HepG2 (cell line): ENCODE results near the gene LNPK. TPM values are rescaled to one million over a fixed set of nuclear protein-coding genes. Genes with fewer than 3 reads are reported as not detected.

Source experiments
- ATAC-seq: fragments of 200-7000 bp; cut with Tn5 transposase; 3 replicates; pipeline ENCODE4 v1.9.1; 2020; ENCODE audit warnings: mild to moderate bottlenecking, moderate library complexity
- BruUV-seq: library from RNA; stranded (reverse); fragments of 400-500 nt; replicated peaks from 2 replicates; lab custom pipeline; 2021; lab: Mats Ljungman, UMichigan
- CTCF ChIA-PET: fragments of 300-600 bp; formaldehyde crosslinking; extraction: SDS; loops from one replicate; lab custom pipeline; 2021; ENCODE audit warnings: low total read pairs, inconsistent platforms, low intra/inter-chr PET ratio; lab: Yijun Ruan, JAX
- POLR2A ChIA-PET: fragments of 350-600 bp; sonication (Branson Sonifier 250); formaldehyde crosslinking; loops from one replicate; lab custom pipeline; 2020; ENCODE audit warnings: antibody characterized with exemption, inconsistent platforms; lab: Yijun Ruan, JAX
- DNase-seq: peaks from one replicate; pipeline ENCODE4 v3.0.0-alpha.2; 2015; ENCODE audit warnings: low spot score
- FAIRE-seq: peaks from 3 replicates; lab custom pipeline; 2011; peaks lifted over from hg19 to GRCh38; lab: Jason Lieb, UNC
- H2AFZ ChIP-seq: one replicate; pipeline ENCODE4 v1.6.1; 2011; ENCODE audit warnings: low read length, inconsistent platforms
- H3K27ac ChIP-seq: fragments of 300-600 bp; 3 replicates; pipeline ENCODE4 v1.8.0; 2011; ENCODE audit warnings: mixed run types, mild to moderate bottlenecking, mixed read lengths, low read length, inconsistent platforms; ENCODE audit not compliant: insufficient read depth; ENCODE audit errors: extremely low read length
- H3K27me3 ChIP-seq, 2 experiments: fragments of 200-600 bp in 1 of 2; 2 replicates in 1 of 2; 3 replicates in 1 of 2; pipeline versions ENCODE4 v1.6.0 to v1.8.0; 2011; ENCODE audit warnings: low read length in 2 of 2, mild to moderate bottlenecking in 2 of 2, moderate library complexity in 2 of 2, inconsistent platforms in 1 of 2; ENCODE audit not compliant: insufficient read depth in 2 of 2, control insufficient read depth in 1 of 2
- H3K36me3 ChIP-seq, 2 experiments: fragments of 200-600 bp in 1 of 2; replicated peaks in 1 of 2; 2 replicates in 1 of 2; 3 replicates in 1 of 2; pipeline versions ENCODE4 v1.5.1 to v1.8.0; 2011; ENCODE audit warnings: low read length in 2 of 2, inconsistent platforms in 1 of 2; ENCODE audit not compliant: insufficient read depth in 2 of 2, control insufficient read depth in 1 of 2
- H3K4me1 ChIP-seq: 2 replicates; pipeline ENCODE4 v1.5.1; 2012; ENCODE audit warnings: low read length, inconsistent platforms; ENCODE audit not compliant: insufficient read depth
- H3K4me2 ChIP-seq: 2 replicates; pipeline ENCODE4 v1.6.0; 2011; ENCODE audit warnings: low read depth, low read length, inconsistent platforms
- H3K4me3 ChIP-seq, 3 experiments: fragments of 200-600 bp in 1 of 3; sonication (generic), shearing (Covaris generic) in 1 of 3; replicated peaks in 1 of 3; 2 replicates each; pipeline ENCODE4 v1.5.1; 2011 to 2016; ENCODE audit warnings: low read length in 3 of 3, inconsistent platforms in 2 of 3, low read depth in 2 of 3, mild to moderate bottlenecking in 2 of 3, control low read depth in 1 of 3, mixed read lengths in 1 of 3; ENCODE audit not compliant: insufficient read depth in 1 of 3
- H3K79me2 ChIP-seq: one replicate; pipeline ENCODE4 v1.6.1; 2011; ENCODE audit warnings: low read length, inconsistent platforms; ENCODE audit not compliant: insufficient read depth
- H3K9ac ChIP-seq: 2 replicates; pipeline ENCODE4 v1.6.0; 2011; ENCODE audit warnings: mild to moderate bottlenecking, low read depth, low read length, inconsistent platforms; ENCODE audit not compliant: insufficient read depth
- H3K9me3 ChIP-seq: 2 replicates; pipeline ENCODE4 v1.5.1; 2012; ENCODE audit warnings: mild to moderate bottlenecking, low read length
- H4K20me1 ChIP-seq: 2 replicates; pipeline ENCODE4 v1.6.0; 2011; ENCODE audit warnings: inconsistent platforms, mild to moderate bottlenecking, low read length, moderate library complexity; ENCODE audit not compliant: insufficient read depth
- JUN ChIP-seq: sonication (generic); formaldehyde crosslinking; IDR thresholded peaks from 2 replicates; pipeline ENCODE4 v1.4.0; 2020; ENCODE audit warnings: mild to moderate bottlenecking, missing genetic modification reagents
- MATR3 ChIP-seq: sonication (generic); formaldehyde crosslinking; IDR thresholded peaks from 2 replicates; pipeline ENCODE4 v1.4.0; 2020; ENCODE audit warnings: missing genetic modification reagents
- MTF1 ChIP-seq: sonication (generic); formaldehyde crosslinking; IDR thresholded peaks from 2 replicates; pipeline ENCODE4 v1.5.0; 2020; ENCODE audit warnings: missing genetic modification reagents
- TAF15 ChIP-seq: fragments of 200-400 bp; formaldehyde crosslinking; IDR thresholded peaks from one replicate; pipeline ENCODE4 v1.6.1; 2018; ENCODE audit warnings: mild to moderate bottlenecking, low read depth, low read length; ENCODE audit not compliant: poor library complexity, severe bottlenecking
- ZFP36L1 ChIP-seq: sonication (generic); formaldehyde crosslinking; IDR thresholded peaks from 2 replicates; pipeline ENCODE4 v1.8.0; 2022; ENCODE audit warnings: mild to moderate bottlenecking, missing genetic modification reagents, moderate library complexity
- ZNF10 ChIP-seq: sonication (generic); formaldehyde crosslinking; IDR thresholded peaks from 2 replicates; pipeline ENCODE4 v1.4.0; 2020; ENCODE audit warnings: mild to moderate bottlenecking, low read depth, missing genetic modification reagents, borderline replicate concordance
- ZNF235 ChIP-seq: sonication (generic); formaldehyde crosslinking; IDR thresholded peaks from 2 replicates; pipeline ENCODE4 v1.8.1; 2023; ENCODE audit warnings: mild to moderate bottlenecking, missing genetic modification reagents, borderline replicate concordance
- ZNF260 ChIP-seq: sonication (generic); formaldehyde crosslinking; IDR thresholded peaks from 2 replicates; pipeline ENCODE4 v1.4.0; 2020; ENCODE audit warnings: missing genetic modification reagents, low read depth, mild to moderate bottlenecking, borderline replicate concordance
- ZNF569 ChIP-seq: sonication (generic); formaldehyde crosslinking; IDR thresholded peaks from 2 replicates; pipeline ENCODE4 v1.5.0; 2020; ENCODE audit warnings: mild to moderate bottlenecking, missing genetic modification reagents, moderate library complexity, borderline replicate concordance
- ZNF619 ChIP-seq: sonication (generic); formaldehyde crosslinking; IDR thresholded peaks from 2 replicates; pipeline ENCODE4 v1.4.0; 2020; ENCODE audit warnings: mild to moderate bottlenecking, missing genetic modification reagents
- ZNF709 ChIP-seq: sonication (generic); formaldehyde crosslinking; IDR thresholded peaks from 2 replicates; pipeline ENCODE4 v1.5.0; 2020; ENCODE audit warnings: mild to moderate bottlenecking, missing genetic modification reagents
- ZNF782 ChIP-seq: sonication (generic); formaldehyde crosslinking; IDR thresholded peaks from 2 replicates; pipeline ENCODE4 v1.4.0; 2020; ENCODE audit warnings: missing genetic modification reagents, mild to moderate bottlenecking, borderline replicate concordance
- WGBS: methylation state at CpG from one replicate; pipeline ENCODE4 v1.1.6; 2017; ENCODE audit warnings: low lambda C conversion rate; 5-methylcytosine and 5-hydroxymethylcytosine counted together
- in situ Hi-C: cut with HindIII; loops from 2 replicates; pipeline ENCODE4 v1.10.0; 2017; ENCODE audit warnings: low pct_unique_long_range_greater_than_20kb; ENCODE audit not compliant: extremely low pct_ligation_motif_present
- intact Hi-C: fragments of 100-400 bp; cut with micrococcal nuclease; formaldehyde crosslinking; loops from one replicate; pipeline ENCODE4 v1.10.0; 2022; ENCODE audit not compliant: unreplicated experiment
- polyA plus RNA-seq, 8 experiments: library from polyadenylated mRNA; depleted of rRNA in 3 of 8; stranded (reverse) in 7 of 8; unstranded in 1 of 8; fragments of >200 nt; fragmentation: Illumina TruSeq in 4 of 8; extraction: Trizol in 4 of 8; gene quantifications; 2 replicates each; pipeline versions ENCODE4 v1.2.1 to v1.2.3, GENCODE V29; 2011 to 2016; ENCODE audit warnings: low read depth in 4 of 8, missing spikeins in 1 of 8, mixed read lengths in 1 of 8; ENCODE audit not compliant: insufficient read depth in 1 of 8
- total RNA-seq, 5 experiments: library from RNA; depleted of rRNA; stranded (reverse); fragments of >200 nt; fragmentation: Illumina TruSeq; extraction: Trizol; gene quantifications; 2 replicates each; pipeline ENCODE4 v1.2.3, GENCODE V29; 2016; ENCODE audit warnings: low read depth in 1 of 5
- TF ChIP-seq, protein P1 (sequence below): sonication (generic); formaldehyde crosslinking; IDR thresholded peaks from 2 replicates; pipeline ENCODE4 v1.5.1; 2020; ENCODE audit warnings: missing genetic modification reagents, mild to moderate bottlenecking, borderline replicate concordance

The LNPK gene
- total and polyA plus RNA-seq, 2 of the 13 experiments (the other 11 are each of a cell fraction or from before 2014, with no cell fraction given): 25.4 to 26.1 TPM

DNA sequence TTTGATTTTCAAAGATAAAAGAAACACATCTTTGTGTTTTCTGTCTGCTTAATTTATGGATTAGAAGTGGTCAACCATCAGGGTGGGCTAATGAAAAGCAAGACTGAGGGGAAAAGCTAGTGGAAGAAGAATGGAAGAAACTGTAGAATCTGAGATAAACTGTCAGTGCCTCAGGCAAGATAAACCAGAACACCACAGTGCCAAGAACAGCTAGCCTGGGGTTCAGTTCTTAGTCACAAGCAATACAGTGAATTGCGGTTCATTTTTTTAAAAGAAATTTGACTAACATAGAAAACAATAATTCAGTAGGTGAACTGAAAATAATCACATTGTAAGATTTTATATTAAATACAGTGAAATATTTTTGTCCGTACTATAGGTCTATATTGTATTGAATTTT lies 22.0 kb upstream of the LNPK start:
- 36% methylated on average over 2 of the region's 2 CpGs for WGBS
- H3K9ac ChIP-seq: no peak overlapping the region
- no peak overlapping the region for H2AFZ ChIP-seq
- no peak for FAIRE-seq
- H3K27me3 ChIP-seq: peaks cover 0 to 15% of the 10 kb centered on the region in 2 experiments; a peak in 3 of 5 replicates
- CTCF ChIA-PET: no interaction called here
- no peak overlapping the region for H3K4me3 ChIP-seq
- no peak for TF ChIP-seq ZFP36L1 (CRISPR knock-in tag)
- TF ChIP-seq ZNF10 (CRISPR knock-in tag): no peak
- TF ChIP-seq ZNF709 (CRISPR knock-in tag): no peak
- no peak for TF ChIP-seq JUN (CRISPR knock-in tag)
- TF ChIP-seq ZNF260 (CRISPR knock-in tag): no peak
- no peak for TF ChIP-seq TAF15
- no peak for TF ChIP-seq ZNF782
- TF ChIP-seq, all 625 proteins: peak for 0
- H3K79me2 ChIP-seq: no peaks in the 10 kb centered on the region
- H3K27ac ChIP-seq: no peak overlapping the region
- no peaks in the 10 kb centered on the region for H3K9me3 ChIP-seq
- in situ Hi-C loops (no loop called here), intact Hi-C loops (no loop called here)
- DNase-seq (no peak), ATAC-seq (no peak)
- no peak overlapping the region for H3K4me2 ChIP-seq
- H4K20me1 ChIP-seq: no peaks in the 10 kb centered on the region
- POLR2A ChIA-PET: no interaction called here
- no TSS peak for BruUV-seq
- H3K4me1 ChIP-seq: 0 out of 2 replicates have a peak, but pooled peaks cover 5% of the 10 kb centered on the region
- no peaks in the 10 kb centered on the region for H3K36me3 ChIP-seq

DNA sequence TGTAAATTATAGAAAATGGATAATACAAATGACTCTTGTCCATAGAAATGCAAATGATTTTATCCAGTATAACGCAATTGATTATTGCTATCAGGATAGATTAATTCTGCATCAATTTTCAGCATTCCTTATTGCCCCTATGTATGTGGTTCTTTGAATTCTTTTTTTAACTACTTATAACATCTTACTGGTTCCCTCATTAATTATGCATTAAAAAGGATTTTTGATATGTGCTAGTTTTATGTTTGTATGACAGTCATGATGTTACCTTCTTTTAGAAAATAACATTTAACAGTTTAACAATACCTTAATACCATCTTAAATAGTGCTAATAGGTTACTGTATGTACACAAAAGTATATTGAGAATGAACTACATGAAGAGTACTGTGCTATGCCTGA lies 20.0 kb upstream of the LNPK start:
- ChIA-PET CTCF (no interaction called here), POLR2A (no interaction called here)
- Histone ChIP-seq H3K4me1 (0 out of 2 replicates have a peak, but pooled peaks cover 5% of the 10 kb centered on the region), H3K4me3 (no peak overlapping the region), H3K9me3 (no peaks in the 10 kb centered on the region), H4K20me1 (no peaks in the 10 kb centered on the region), H2AFZ (no peak overlapping the region), H3K9ac (no peak overlapping the region), H3K36me3 (no peaks in the 10 kb centered on the region), H3K4me2 (no peak overlapping the region), H3K27ac (no peak overlapping the region), H3K27me3 (peaks cover 0 to 20% of the 10 kb centered on the region in 2 experiments; a peak in 4 of 5 replicates), H3K79me2 (no peaks in the 10 kb centered on the region)
- 2% methylated on average over 1 of the region's 1 CpG for WGBS
- in situ Hi-C loops (no loop called here), intact Hi-C loops (no loop called here)
- TF ChIP-seq, protein P1, sequence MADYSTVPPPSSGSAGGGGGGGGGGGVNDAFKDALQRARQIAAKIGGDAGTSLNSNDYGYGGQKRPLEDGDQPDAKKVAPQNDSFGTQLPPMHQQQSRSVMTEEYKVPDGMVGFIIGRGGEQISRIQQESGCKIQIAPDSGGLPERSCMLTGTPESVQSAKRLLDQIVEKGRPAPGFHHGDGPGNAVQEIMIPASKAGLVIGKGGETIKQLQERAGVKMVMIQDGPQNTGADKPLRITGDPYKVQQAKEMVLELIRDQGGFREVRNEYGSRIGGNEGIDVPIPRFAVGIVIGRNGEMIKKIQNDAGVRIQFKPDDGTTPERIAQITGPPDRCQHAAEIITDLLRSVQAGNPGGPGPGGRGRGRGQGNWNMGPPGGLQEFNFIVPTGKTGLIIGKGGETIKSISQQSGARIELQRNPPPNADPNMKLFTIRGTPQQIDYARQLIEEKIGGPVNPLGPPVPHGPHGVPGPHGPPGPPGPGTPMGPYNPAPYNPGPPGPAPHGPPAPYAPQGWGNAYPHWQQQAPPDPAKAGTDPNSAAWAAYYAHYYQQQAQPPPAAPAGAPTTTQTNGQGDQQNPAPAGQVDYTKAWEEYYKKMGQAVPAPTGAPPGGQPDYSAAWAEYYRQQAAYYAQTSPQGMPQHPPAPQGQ (CRISPR knock-in tag): no peak
- TF ChIP-seq MTF1: no peak
- TF ChIP-seq ZNF235 (CRISPR knock-in tag): no peak
- no peak for TF ChIP-seq ZNF619 (CRISPR knock-in tag)
- TF ChIP-seq MATR3 (CRISPR knock-in tag): no peak
- no peak for TF ChIP-seq ZNF569
- DNase-seq (no peak), FAIRE-seq (no peak), ATAC-seq (no peak)
- no TSS peak for BruUV-seq
